ENCODE results near the gene BTBD16.

BTBD16 gene

GRCh38 chr10:122352817-122353525 lies 81.9 kb downstream of the BTBD16 start:
- H3K9me3 ChIP-seq (ENCODE audit: severe bottlenecking) = no peaks in the 10 kb centered on the region
- TF ChIP-seq CTCF (IDR thresholded peaks at IDR 0.05; ENCODE audit: poor library complexity, severe bottlenecking) = no peak
- no peaks in the 10 kb centered on the region for H3K4me1 ChIP-seq (ENCODE audit: insufficient read depth, poor library complexity, severe bottlenecking)
- H3K27me3 ChIP-seq (ENCODE audit: insufficient read depth, poor library complexity, severe bottlenecking) = no peaks in the 10 kb centered on the region
- no peak overlapping the region for H3K27ac ChIP-seq (ENCODE audit: poor library complexity, severe bottlenecking)
- no peaks in the 10 kb centered on the region for H3K36me3 ChIP-seq (ENCODE audit: low read depth)
- ATAC-seq (ENCODE audit: low read depth) (no peak), DNase-seq (ENCODE audit: low spot score) (no peak)
- no peak overlapping the region for H3K4me3 ChIP-seq (ENCODE audit: severe bottlenecking)

DNA sequence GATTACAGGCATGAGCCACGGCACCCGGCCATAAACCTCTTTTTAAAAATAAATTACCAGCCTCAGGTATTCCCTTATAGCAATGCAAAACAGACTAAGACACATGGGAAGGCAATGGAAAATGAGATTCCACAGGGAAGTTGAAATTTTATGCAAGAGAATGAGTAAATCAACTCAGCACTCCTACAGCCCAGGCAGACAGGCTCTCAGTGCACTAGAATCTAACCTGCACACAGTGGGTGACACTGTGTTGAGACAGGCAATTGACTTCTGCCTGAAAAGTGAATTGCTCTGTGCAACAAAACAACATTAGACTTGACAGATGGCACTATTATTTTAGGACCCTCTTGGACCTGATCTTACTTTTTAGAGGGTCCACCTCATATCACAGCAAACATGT lies 83.3 kb downstream of the BTBD16 start:
- no peaks in the 10 kb centered on the region for H3K4me1 ChIP-seq (ENCODE audit: insufficient read depth, poor library complexity, severe bottlenecking)
- H3K27ac ChIP-seq (ENCODE audit: poor library complexity, severe bottlenecking) = no peak overlapping the region
- ATAC-seq (ENCODE audit: low read depth) = no peak
- no peaks in the 10 kb centered on the region for H3K9me3 ChIP-seq (ENCODE audit: severe bottlenecking)
- TF ChIP-seq CTCF (IDR thresholded peaks at IDR 0.05; ENCODE audit: poor library complexity, severe bottlenecking) = no peak
- no peak overlapping the region for H3K4me3 ChIP-seq (ENCODE audit: severe bottlenecking)
- no peaks in the 10 kb centered on the region for H3K36me3 ChIP-seq (ENCODE audit: low read depth)
- no peaks in the 10 kb centered on the region for H3K27me3 ChIP-seq (ENCODE audit: insufficient read depth, poor library complexity, severe bottlenecking)
- no peak for DNase-seq (ENCODE audit: low spot score)

- Histone ChIP-seq H3K4me1 (ENCODE audit: insufficient read depth, poor library complexity, severe bottlenecking) (no peaks in the 10 kb centered on the region), H3K4me3 (ENCODE audit: severe bottlenecking) (no peak overlapping the region), H3K27ac (ENCODE audit: poor library complexity, severe bottlenecking) (no peak overlapping the region), H3K36me3 (ENCODE audit: low read depth) (no peaks in the 10 kb centered on the region), H3K27me3 (ENCODE audit: insufficient read depth, poor library complexity, severe bottlenecking) (no peaks in the 10 kb centered on the region), H3K9me3 (ENCODE audit: severe bottlenecking) (no peaks in the 10 kb centered on the region)
- DNase-seq (ENCODE audit: low spot score) (no peak), ATAC-seq (ENCODE audit: low read depth) (no peak)
- no peak for TF ChIP-seq CTCF (IDR thresholded peaks at IDR 0.05; ENCODE audit: poor library complexity, severe bottlenecking)
These were observed 86.6 kb downstream of the BTBD16 start for GRCh38 chr10:122357685-122358084.

DNA sequence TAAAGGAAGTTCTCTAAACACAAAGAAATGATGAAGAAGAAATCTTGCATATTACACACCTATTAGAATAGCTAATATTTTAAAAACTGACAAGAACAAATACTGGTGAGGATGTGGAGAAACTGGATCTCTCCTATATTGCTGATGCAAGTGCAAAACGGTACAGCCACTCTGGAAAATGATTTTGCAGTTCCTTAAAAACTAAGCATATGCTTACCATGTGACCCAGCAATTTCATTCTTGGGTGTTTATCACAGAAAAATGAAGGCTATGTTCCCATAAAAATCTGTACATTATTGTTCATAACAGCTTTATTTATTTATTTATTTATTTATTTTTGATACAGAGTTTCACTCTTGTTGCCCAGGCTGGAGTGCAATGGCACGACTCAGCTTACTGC lies 88.5 kb downstream of the BTBD16 start:
- no peak for TF ChIP-seq CTCF (IDR thresholded peaks at IDR 0.05; ENCODE audit: poor library complexity, severe bottlenecking)
- peaks cover 18% of the 10 kb centered on the region for H3K4me1 ChIP-seq (ENCODE audit: insufficient read depth, poor library complexity, severe bottlenecking)
- no peak overlapping the region for H3K27ac ChIP-seq (ENCODE audit: poor library complexity, severe bottlenecking)
- DNase-seq (ENCODE audit: low spot score) (no peak), ATAC-seq (ENCODE audit: low read depth) (no peak)
- H3K9me3 ChIP-seq (ENCODE audit: severe bottlenecking) = no peaks in the 10 kb centered on the region
- no peaks in the 10 kb centered on the region for H3K36me3 ChIP-seq (ENCODE audit: low read depth)
- H3K4me3 ChIP-seq (ENCODE audit: severe bottlenecking) = no peak overlapping the region
- no peaks in the 10 kb centered on the region for H3K27me3 ChIP-seq (ENCODE audit: insufficient read depth, poor library complexity, severe bottlenecking)

DNA sequence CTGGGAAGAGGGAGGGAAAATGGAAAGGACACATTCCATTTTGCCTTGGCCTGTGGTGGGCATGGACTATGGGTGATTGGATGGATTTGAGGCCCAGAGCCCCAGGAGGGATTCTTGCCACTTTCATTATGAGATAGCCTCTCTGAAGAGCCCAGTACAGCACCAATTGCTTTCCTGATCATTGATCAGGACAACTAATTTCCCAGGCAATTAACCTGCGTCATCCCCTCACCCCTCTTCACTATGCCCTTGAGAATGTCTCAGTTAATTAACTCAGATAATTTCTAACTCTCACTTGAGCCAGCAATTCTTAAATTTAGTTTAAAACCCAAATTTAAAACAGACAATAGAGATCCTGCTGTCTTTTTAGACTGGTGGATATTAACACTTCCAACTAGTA lies 90.0 kb downstream of the BTBD16 start:
- Histone ChIP-seq H3K4me3 (ENCODE audit: severe bottlenecking) (no peak overlapping the region), H3K27ac (ENCODE audit: poor library complexity, severe bottlenecking) (no peak overlapping the region), H3K4me1 (ENCODE audit: insufficient read depth, poor library complexity, severe bottlenecking) (peaks cover 19% of the 10 kb centered on the region), H3K27me3 (ENCODE audit: insufficient read depth, poor library complexity, severe bottlenecking) (no peaks in the 10 kb centered on the region), H3K9me3 (ENCODE audit: severe bottlenecking) (no peaks in the 10 kb centered on the region), H3K36me3 (ENCODE audit: low read depth) (no peaks in the 10 kb centered on the region)
- ATAC-seq (ENCODE audit: low read depth) = no peak
- TF ChIP-seq CTCF (IDR thresholded peaks at IDR 0.05; ENCODE audit: poor library complexity, severe bottlenecking) = no peak
- no peak for DNase-seq (ENCODE audit: low spot score)
